ENCODE results near the gene BAG5.
A peak's percentile ranks its signal among the peaks of the same experiment; 100 is the strongest.
"Not testable (repeated sequence)": the region's sequence is repeated elsewhere in the genome, so short reads cannot be mapped to it uniquely, and the experiment has no call there.

Gene BAG5

GRCh38 chr14:103562429-103563225 lies at the start of gene BAG5, which contains the start of gene COA8:
Gene BAG5 (minus strand): TSS chr14:103562657. CDS start chr14:103561164, 1,493 bp downstream.
Gene COA8 (plus strand): TSS chr14:103562960. CDS start chr14:103563002, 42 bp downstream.
- DNase-seq (ENCODE audit: low read depth in 2 of 3, low spot score in 2 of 3): peak; percentile 73 to 81 (median 78)

GRCh38 chr14:103611215-103611614 lies 48.8 kb upstream of the BAG5 start:
- no peak for DNase-seq (ENCODE audit: low read depth in 2 of 3, low spot score in 2 of 3)

- DNase-seq (ENCODE audit: low read depth in 2 of 3, low spot score in 2 of 3): not testable (repeated sequence)
Observed at GRCh38 chr14:103609081-103609480, 46.6 kb upstream of the BAG5 start.

GRCh38 chr14:103607822-103608221 lies 45.4 kb upstream of the BAG5 start:
- no peak for DNase-seq (ENCODE audit: low read depth in 2 of 3, low spot score in 2 of 3)

GRCh38 chr14:103606963-103607668 lies 44.7 kb upstream of the BAG5 start:
- peak in 2 of 3 experiments; percentile 14 to 20 for DNase-seq (ENCODE audit: low read depth in 2 of 3, low spot score in 2 of 3)

- DNase-seq (ENCODE audit: low read depth in 2 of 3, low spot score in 2 of 3): no peak
Observed at GRCh38 chr14:103604620-103605019, 42.2 kb upstream of the BAG5 start.

- no peak for DNase-seq (ENCODE audit: low read depth in 2 of 3, low spot score in 2 of 3)
Observed at GRCh38 chr14:103600503-103600902, 38.0 kb upstream of the BAG5 start.

- no peak for DNase-seq (ENCODE audit: low read depth in 2 of 3, low spot score in 2 of 3)
Observed at GRCh38 chr14:103597623-103598377, 35.3 kb upstream of the BAG5 start.

- DNase-seq (ENCODE audit: low read depth in 2 of 3, low spot score in 2 of 3): no peak
Observed at GRCh38 chr14:103594265-103594664, 31.8 kb upstream of the BAG5 start.

GRCh38 chr14:103593577-103593976 lies 31.1 kb upstream of the BAG5 start:
- DNase-seq (ENCODE audit: low read depth in 2 of 3, low spot score in 2 of 3): no peak

GRCh38 chr14:103584326-103584915 lies 22.0 kb upstream of the BAG5 start:
- DNase-seq (ENCODE audit: low read depth in 2 of 3, low spot score in 2 of 3): no peak

- no peak for DNase-seq (ENCODE audit: low read depth in 2 of 3, low spot score in 2 of 3)
Observed at GRCh38 chr14:103581954-103582703, 19.7 kb upstream of the BAG5 start.

GRCh38 chr14:103581206-103581605 lies 18.7 kb upstream of the BAG5 start:
- no peak for DNase-seq (ENCODE audit: low read depth in 2 of 3, low spot score in 2 of 3)

GRCh38 chr14:103578401-103579075 lies 16.1 kb upstream of the BAG5 start:
- no peak for DNase-seq (ENCODE audit: low read depth in 2 of 3, low spot score in 2 of 3)

- no peak for DNase-seq (ENCODE audit: low read depth in 2 of 3, low spot score in 2 of 3)
Observed at GRCh38 chr14:103576371-103577024, 14.0 kb upstream of the BAG5 start.

- DNase-seq (ENCODE audit: low read depth in 2 of 3, low spot score in 2 of 3): no peak
Observed at GRCh38 chr14:103574707-103575285, 12.3 kb upstream of the BAG5 start.

GRCh38 chr14:103574104-103574503 lies 11.6 kb upstream of the BAG5 start:
- no peak for DNase-seq (ENCODE audit: low read depth in 2 of 3, low spot score in 2 of 3)

- no peak for DNase-seq (ENCODE audit: low read depth in 2 of 3, low spot score in 2 of 3)
Observed at GRCh38 chr14:103569408-103569807, 7.0 kb upstream of the BAG5 start.

- no peak for DNase-seq (ENCODE audit: low read depth in 2 of 3, low spot score in 2 of 3)
Observed at GRCh38 chr14:103568952-103569351, 6.5 kb upstream of the BAG5 start.

All from activated CD8-positive, alpha-beta memory T cell treated with anti-CD3 and anti-CD28 coated beads for 48 hours (primary cell).